HG02973 (cell line): ENCODE results near the gene DPYSL5.
"Not testable (repeated sequence)": the region's sequence is repeated elsewhere in the genome, so short reads cannot be mapped to it uniquely, and the experiment has no call there.

ENCODE experiments used
- ATAC-seq: cut with Tn5 transposase; IDR thresholded peaks from one replicate; pipeline ENCODE4 v1.9.1; 2021; ENCODE audit warnings: moderate library complexity; ENCODE audit not compliant: unreplicated experiment

Gene DPYSL5, protein sequence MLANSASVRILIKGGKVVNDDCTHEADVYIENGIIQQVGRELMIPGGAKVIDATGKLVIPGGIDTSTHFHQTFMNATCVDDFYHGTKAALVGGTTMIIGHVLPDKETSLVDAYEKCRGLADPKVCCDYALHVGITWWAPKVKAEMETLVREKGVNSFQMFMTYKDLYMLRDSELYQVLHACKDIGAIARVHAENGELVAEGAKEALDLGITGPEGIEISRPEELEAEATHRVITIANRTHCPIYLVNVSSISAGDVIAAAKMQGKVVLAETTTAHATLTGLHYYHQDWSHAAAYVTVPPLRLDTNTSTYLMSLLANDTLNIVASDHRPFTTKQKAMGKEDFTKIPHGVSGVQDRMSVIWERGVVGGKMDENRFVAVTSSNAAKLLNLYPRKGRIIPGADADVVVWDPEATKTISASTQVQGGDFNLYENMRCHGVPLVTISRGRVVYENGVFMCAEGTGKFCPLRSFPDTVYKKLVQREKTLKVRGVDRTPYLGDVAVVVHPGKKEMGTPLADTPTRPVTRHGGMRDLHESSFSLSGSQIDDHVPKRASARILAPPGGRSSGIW

DNA sequence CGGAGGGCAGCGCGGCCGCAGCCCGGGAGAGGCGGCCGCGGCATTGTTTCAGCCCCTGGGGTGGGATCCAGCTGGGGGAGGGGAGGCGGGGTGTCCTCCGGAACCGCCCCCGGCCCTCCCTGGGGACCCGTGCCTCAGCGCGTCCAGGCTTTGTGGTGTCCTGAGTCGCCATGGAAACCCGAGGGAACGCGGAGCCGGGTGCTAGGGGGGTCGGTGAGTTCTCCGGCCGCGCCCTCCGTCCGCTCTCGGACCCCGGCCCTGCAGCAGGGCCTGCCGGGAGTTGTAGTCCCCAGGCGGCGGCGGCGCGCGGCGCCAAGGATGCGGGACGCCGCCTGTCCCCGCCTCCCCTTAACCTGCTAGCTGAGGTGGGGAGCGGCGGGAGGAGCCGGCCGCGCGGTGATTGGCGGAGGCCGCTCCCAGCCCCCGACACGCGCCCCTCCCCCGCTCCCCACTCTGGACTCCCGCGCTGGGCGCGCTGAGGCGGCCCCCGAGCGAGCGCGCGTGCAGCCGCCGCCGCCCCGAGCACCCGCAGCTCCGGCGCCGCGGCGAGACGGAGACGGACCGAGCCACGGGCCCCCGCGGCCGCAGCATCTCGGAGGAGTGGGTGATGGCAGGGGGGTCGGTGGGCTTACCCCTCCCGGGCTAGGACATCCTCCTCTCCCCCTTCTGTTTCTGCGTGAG lies at the start of gene DPYSL5:
TSS of gene DPYSL5 (plus strand) at position 478 of the 681 bp plus-strand sequence. CDS start 50,368 bp downstream, outside the sequence.
- ATAC-seq, result no peak

DNA sequence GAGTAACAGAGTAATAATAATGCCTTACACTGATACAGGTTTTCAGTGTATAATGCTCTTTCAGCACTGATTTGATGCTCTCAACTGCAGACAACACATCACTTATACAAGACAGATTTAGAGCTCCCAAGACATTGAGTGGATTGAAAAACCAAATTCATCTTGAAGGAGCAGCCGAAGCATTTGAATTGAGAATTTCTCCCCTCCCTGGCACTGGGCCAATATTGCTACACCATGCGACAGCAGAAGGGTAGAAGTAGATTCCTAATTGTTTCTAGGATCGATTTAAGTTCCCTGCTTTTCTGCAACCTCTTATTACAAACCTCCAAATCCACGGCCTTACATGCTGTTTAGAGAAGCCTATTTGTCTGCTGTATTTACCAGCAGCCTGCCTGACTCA lies 46.6 kb upstream of the DPYSL5 start:
- no peak for ATAC-seq

DNA sequence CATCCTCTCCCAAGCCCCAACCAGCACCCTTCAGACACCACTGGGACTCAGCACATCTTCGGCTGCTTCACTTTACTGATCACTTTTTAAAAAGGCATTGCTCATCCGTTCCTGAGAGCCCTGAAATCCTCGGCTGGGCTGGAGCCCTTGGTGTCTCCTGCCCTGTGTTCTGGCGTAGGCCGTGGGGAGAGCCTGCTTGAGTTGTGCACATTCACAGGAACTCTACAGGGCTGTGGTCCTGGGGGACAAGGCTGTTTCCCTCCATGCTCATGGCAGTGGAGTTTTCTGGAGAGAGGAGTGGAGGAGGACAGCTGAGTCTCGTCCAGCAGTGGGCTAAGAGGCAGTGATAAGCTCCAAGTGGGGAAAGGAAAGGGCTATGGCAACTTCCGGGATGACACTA lies 46.1 kb upstream of the DPYSL5 start:
- ATAC-seq, result no peak

DNA sequence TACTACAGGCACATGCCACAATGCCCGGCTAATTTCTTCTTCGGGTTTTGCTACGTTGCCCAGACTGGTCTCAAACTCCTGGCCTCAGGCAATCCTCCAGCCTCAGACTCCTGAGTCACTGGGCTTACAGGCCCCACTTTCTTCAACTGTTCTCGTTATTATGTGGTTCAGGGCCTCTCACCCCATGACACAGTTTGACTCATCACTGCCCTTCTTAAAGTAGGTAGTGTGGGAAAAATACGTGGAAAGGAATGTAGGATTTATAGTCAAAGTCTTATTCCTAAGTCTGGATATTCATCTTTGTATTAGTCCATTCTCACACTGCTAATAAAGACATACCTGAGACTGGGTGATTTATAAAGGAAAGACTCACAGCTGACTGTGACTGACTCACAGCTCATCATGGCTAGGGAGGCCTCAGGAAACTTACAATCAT lies 42.7 kb upstream of the DPYSL5 start:
- ATAC-seq, result no peak

DNA sequence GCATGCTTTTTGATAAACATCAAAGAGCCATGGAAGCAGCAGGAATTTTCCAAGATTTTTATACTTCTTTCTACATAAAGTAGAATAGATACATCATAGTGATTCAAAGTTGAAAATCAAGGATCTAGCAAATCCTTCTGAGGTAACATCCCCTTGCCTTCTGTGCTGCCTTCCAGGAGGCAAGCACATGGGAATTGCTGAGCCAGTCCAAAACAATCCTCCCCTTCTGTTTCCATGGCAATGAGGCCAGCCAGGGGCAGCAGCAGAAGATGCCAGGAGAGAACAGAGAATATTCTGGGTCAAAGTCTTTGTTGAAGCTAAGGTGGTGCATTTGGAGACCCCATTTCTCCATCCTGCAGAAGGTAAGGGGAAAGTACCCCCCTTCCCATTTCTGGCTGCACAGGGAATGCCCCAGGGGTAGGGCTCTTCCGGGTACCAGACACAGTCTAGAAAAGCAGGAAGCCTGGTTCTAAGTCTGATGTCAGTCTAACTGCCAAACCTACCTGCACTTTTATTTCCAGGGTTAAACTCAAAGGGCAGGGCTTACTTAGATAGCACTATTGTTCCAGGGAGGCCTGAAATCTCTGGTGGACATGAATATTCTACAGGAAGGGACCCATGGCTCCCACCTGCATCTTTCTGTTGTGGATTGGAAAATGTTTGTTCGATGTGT lies 40.0 kb upstream of the DPYSL5 start:
- no peak for ATAC-seq

DNA sequence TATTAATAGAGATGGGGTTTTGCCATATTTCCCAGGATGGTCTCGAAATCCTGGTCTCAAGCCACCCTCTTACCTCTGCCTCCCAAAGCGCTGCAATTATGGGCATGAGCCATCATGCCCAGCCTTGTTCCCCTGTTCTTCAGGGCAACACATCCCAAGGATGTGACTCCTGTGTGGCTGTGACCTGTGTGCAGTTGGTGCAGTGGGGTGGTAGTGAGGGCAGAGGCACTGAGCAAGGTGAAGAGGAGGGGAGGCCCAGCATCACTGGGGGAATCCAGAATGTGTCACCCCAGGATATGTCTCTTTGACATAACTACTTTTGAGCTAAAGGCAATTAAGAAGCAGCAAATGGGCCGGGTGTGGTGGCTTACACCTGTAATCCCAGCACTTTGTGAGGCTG lies 38.7 kb upstream of the DPYSL5 start:
- no peak for ATAC-seq

DNA sequence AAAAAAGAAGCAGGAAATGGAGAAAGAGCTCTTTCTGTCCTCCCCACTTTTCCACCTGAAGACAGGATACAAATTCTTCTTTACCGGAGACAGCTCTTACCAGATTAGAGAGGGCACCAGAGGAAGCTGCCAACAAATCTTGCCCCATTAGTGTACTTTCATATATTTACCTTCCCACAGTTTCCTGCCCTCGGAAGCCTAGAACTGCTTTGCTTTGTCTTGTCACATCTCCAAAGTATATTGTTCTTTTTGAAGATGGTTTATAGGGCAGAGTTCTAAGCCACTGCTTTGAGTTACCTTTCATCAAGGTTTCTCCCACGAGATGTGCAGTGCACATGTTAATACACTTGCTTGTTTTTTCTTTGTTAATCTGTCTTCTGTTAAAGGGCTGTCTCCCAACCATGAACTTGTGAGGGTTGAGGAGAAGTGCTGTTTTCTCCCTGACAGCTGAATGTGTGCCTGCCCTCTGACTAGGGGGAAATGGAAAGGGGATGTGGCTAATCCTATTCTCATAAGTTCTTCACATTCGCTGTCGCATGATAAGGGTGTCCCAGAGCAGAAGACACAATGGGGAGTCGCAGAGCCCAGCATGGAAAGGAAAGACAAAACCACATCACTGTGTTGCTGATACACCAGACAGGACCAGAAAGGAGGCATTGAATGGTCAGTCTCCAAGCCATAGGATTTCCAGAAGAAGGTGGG lies 37.9 kb upstream of the DPYSL5 start:
- no peak for ATAC-seq

DNA sequence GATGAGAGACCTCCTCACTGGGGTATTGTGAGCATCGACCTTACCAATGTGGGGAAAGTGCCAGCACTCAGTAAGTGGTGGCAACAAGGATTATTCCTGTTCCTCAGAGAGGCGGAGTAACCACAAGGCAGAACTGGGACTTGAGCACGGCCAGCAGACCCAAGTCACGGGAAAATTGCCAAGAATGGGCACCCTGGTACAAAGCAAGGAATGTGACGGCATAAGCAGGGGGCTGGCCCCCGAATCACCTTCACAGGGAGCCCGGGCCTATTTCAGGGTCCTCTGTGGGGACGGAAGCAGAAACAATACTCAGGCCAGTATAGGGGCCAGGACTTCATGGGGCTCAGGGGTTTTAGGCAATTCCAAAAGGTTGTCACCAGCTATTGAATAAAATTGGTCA lies 36.7 kb upstream of the DPYSL5 start:
- ATAC-seq, result no peak

DNA sequence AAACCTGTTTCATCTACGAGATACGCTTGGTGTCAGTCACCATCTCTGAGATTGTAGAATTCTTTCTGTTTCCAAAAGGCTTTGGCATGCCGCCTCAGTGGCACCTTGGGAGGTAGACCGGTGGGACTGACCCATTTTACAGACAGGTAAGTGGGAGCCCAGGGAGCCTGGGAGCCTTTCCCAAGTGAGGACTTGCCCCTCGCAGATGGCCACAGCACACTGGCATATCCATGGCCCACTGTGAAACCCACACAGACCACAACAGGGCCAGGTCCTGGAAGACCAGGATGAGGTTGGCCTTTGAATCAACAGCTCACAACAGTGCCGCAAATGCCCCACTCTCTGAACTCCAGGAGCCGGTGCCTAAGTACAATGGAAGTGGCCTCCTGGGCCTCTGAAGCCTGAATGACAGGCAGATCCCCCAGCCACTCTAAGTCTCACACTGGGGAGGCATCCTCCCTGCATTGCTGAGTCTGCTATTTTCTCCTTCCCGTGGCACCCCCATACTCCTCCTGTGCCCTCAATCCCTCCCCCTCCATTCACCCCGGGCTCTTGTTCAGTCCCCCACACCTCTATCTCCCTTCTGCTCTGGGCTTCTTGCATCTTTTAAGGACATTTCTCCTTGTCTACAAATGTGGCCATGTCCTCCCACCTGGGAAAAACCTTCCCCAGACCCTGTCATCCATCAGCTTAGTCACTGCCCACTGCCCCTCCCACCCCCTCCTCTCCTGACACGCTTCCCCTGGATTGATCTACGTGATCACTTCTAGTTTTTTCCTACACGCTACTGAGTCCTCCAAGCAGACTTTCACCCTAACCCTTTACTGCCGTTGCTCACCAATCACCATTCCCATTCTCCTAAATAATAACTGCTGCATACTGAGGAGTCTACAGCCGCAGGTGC lies 35.9 kb upstream of the DPYSL5 start:
- no peak for ATAC-seq

DNA sequence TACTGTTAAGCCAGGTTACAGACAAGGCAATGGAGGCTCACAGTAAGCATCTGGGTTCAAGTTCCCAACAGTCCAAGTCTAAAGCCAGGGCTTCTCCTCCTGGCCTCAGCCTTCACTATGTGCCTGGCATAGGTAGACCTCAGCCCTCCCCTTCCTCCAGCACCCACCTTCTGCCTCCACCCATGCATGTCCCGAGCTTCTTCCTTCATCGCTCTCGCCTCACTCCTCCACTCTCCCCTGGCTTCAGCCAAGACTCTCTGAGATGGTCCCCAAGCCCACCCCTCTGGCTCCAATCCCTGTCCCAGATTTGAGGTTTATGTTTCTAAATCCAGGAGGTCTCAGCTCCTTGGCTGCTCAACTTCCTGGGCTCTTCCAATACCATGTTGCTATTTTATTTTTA lies 35.2 kb upstream of the DPYSL5 start:
- no peak for ATAC-seq

- not testable (repeated sequence) for ATAC-seq
These were observed 33.7 kb upstream of the DPYSL5 start for GRCh38 chr2:26814072-26814765.

- no peak for ATAC-seq
These were observed 31.0 kb upstream of the DPYSL5 start for GRCh38 chr2:26816893-26817292.

GRCh38 chr2:26818255-26818654 lies 29.7 kb upstream of the DPYSL5 start:
- no peak for ATAC-seq

- no peak for ATAC-seq
These were observed 29.0 kb upstream of the DPYSL5 start for GRCh38 chr2:26818972-26819371.

GRCh38 chr2:26820932-26821331 lies 27.0 kb upstream of the DPYSL5 start:
- ATAC-seq, result no peak

DNA sequence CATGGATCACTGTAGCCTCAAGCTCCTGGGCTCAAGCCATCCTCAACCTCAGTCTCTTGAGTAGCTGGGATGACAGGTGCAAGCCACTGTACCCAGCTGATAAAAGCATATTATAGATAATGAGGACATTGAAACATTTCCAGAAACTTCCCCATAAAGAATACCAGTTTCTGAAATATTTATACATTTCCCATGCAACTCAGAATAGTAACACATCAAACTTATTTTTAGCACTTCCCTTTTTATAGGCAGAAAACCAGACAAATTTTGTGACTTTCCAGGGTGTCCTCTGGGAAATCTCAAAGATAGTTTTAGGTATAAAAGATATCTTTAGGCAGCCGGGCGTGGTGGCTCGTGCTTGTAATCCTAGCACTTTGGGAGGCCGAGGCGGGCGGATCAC lies 25.1 kb upstream of the DPYSL5 start:
- ATAC-seq, result no peak

- no peak for ATAC-seq
These were observed 9.6 kb upstream of the DPYSL5 start for GRCh38 chr2:26838121-26838906.

DNA sequence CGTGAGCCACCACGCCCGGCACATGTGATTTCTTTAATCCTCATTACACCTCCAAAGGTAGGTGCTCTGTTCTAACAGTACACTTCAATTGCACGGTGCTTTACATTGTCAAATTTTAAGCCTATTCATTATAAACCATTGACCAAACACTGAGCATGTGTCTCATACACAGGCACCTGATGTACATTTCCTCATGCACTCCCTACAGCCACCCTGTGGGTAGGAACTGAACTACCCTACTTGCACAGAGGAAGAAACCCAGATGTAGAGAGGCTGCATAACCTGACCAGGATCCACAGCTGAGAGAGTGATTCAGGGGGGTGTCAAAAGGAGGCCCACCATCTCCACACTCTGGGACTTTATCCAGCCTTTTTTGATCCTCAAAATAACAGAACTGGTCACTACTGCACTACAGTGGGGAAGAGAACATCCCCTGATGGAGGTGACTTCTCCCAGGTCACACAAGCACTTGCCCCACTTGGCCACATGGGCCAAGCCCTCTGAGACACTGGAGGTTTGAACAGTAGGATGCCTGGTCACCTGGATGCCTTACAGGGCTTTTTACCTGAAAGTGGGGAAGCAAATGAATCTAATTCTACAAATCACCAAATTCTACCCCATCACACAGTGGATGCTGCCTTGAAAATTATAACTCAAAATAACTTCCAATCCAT lies 6.9 kb upstream of the DPYSL5 start:
- no peak for ATAC-seq
